ENCODE measurements around the gene YWHAE.

GRCh38 chr17:1362065-1362848 lies 37.8 kb downstream of the YWHAE start:
- TF ChIP-seq POLR2A (IDR thresholded peaks at IDR 0.05; ENCODE audit: low read length) (no peak), GATA1 (IDR thresholded peaks at IDR 0.05; ENCODE audit: low read depth, low read length) (no peak)

Measured in erythroblast (primary cell).